AG09309 (cell line): ENCODE results near the gene GPATCH1.

Source experiments
- DNase-seq: peaks from one replicate; pipeline ENCODE4 v3.0.0-alpha.2; 2010; ENCODE audit warnings: low read depth
- H3K4me3 ChIP-seq: 2 replicates; pipeline ENCODE4 v1.5.1; 2011; ENCODE audit warnings: mild to moderate bottlenecking, low read depth, low read length, moderate library complexity; ENCODE audit not compliant: control insufficient read depth
- TF ChIP-seq, protein P1 (sequence below): IDR thresholded peaks from 2 replicates; pipeline ENCODE4 v1.5.1; 2011; ENCODE audit warnings: mild to moderate bottlenecking, low read depth, low read length, inconsistent platforms; ENCODE audit not compliant: insufficient read depth, control insufficient read depth; ENCODE audit errors: missing control alignments

Gene GPATCH1

DNA sequence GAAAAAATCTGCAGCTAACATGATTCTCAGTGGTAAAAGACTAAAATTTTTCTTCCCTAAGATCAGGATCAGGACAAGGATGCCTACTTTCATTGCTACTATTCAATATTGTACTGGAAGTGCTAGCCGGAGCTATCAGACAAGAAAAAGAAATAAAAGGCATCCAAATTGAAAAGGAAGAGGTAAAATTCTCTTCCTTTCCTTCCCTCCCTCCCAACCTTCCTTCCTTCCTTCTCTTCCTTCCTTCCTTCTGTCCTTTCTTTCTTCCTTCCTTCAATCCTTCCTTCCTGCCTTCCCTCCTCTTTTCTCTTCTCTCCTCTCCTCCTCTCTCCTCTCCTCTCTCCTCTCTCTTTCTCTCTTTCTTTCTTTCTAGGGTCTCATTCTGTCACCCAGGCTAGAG, 86.5 kb downstream of the GPATCH1 start:
- TF ChIP-seq, protein P1, sequence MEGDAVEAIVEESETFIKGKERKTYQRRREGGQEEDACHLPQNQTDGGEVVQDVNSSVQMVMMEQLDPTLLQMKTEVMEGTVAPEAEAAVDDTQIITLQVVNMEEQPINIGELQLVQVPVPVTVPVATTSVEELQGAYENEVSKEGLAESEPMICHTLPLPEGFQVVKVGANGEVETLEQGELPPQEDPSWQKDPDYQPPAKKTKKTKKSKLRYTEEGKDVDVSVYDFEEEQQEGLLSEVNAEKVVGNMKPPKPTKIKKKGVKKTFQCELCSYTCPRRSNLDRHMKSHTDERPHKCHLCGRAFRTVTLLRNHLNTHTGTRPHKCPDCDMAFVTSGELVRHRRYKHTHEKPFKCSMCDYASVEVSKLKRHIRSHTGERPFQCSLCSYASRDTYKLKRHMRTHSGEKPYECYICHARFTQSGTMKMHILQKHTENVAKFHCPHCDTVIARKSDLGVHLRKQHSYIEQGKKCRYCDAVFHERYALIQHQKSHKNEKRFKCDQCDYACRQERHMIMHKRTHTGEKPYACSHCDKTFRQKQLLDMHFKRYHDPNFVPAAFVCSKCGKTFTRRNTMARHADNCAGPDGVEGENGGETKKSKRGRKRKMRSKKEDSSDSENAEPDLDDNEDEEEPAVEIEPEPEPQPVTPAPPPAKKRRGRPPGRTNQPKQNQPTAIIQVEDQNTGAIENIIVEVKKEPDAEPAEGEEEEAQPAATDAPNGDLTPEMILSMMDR, result no peak
- DNase-seq, result no peak
- H3K4me3 ChIP-seq, result no peak overlapping the region

DNA sequence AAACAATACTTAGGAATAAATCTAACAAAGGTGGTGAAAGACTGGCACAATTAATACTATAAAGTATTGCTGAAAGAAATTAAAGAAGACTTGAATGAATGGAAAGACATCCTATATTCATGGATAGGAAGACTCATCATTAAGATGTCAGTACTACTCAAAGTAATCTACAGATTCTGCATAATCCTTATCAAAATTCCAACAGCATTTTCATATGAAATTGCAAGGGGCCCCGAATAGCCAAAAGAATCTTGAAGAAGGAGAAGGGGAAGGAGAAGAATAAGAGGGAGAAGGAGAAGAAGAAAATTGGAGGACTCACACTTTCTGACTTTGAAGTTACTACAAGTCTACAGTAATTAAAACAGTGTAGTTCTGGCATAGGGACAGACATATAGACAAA, 87.5 kb downstream of the GPATCH1 start:
- DNase-seq, result no peak
- H3K4me3 ChIP-seq, result no peak overlapping the region
- TF ChIP-seq, protein P1, result no peak

DNA sequence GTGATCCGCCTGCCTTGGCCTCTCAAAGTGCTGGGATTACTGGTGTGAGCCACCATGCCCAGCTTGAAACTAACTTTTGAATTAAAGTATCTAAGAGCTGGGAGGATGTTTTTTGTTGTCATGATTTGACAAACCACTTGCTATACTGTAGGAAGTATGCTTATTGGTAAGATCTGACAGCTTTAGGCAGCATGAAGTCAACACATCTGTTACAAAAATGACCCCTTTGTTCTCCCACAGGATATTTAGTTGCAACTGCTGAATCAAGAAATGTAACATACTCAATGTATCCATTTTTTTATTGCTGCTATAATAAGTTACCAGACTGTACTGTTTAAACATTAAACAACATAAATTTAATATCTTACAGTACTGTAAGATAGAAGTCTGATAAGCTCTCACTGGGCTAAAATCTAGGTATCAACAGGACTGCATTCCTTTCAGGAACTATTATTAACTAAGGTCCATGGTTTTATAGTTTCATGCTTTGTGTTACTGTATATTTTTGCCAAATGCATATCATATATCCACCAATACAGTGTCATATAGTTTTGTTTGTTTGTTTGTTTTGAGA, 90.3 kb downstream of the GPATCH1 start:
- H3K4me3 ChIP-seq, result no peak overlapping the region
- DNase-seq, result no peak
- TF ChIP-seq, protein P1, result no peak

DNA sequence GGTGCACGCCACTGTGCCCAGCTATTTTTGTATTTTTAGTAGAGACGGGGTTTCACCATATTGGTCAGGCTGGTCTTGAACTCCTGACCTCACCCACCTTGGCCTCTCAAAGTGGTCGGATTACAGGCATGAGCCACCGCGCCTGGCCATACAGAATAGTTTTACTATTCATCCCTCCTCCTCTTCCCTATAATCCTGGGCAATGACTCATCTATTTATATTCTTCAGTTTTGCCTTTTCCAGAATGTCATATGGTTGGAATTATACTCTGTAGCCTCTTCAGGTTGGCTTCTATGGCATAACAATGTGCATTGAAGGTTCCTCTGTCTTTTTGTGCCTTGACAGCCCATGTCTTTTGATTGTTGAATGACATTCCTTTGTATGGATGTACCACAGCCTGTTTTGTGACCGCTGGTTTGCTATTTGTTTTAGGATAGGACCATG, 91.0 kb downstream of the GPATCH1 start:
- no peak for DNase-seq
- TF ChIP-seq, protein P1, result no peak
- H3K4me3 ChIP-seq, result no peak overlapping the region

DNA sequence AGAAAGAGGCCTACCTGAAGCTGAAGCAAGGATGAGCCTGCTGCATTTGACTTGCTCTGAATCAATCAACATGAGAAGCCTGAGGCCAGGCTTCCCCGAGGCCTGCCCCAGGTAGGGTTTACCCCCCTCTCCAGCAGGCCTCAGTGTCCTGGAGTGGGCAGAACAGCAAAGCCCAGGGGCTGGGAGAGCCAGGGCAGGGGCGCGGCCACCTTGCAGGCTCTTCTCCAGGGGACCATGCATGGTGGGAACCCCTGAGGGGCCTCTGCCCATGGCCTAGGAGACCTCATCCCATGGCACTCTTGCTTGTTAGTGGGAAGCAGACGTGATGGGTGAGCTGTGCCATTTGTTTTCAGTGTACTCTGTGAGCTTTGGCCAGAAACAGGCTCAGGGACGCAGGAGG, 93.2 kb downstream of the GPATCH1 start:
- DNase-seq, result no peak
- TF ChIP-seq, protein P1, result no peak
- H3K4me3 ChIP-seq, result no peak overlapping the region

DNA sequence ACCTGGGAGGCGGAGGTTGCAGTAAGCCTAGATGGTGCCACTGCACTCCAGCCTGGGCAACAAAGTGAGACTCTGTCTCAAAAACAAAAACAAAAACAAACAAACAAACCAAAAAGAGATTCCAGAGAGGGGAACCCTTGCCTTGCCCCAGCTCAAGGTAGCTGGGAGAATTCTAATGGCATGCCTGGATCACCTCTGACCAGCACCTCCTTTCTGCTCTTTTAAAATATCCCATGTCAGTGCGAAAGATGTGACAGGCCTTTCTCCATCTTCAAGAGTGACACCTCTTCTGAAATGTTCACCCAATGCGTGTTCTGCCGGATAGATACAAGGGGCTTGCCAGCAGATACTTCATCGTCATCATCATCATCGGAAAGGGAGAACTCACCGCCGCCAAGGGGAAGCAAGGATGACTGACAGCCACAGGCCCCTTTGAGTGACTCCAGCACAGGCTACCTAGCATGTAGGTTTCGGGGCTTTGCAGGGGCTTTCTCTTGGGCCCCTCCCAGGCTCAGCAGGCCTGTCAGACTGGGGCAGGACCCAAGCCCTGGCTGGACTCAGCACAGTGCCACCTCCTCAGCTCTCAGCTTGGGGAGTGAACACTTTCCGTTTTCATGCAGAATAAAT, 94.3 kb downstream of the GPATCH1 start:
- no peak overlapping the region for H3K4me3 ChIP-seq
- TF ChIP-seq, protein P1, result no peak
- DNase-seq, result no peak
